Neural crest cell (in vitro differentiated cells): ENCODE measurements around the gene PPP1R12C. TPM values are rescaled to one million over a fixed set of nuclear protein-coding genes. Genes with fewer than 3 reads are reported as not detected.

Source experiments
- DNase-seq: peaks from one replicate; pipeline ENCODE4 v3.0.0; 2021; ENCODE audit warnings: low read depth, mixed read lengths, low spot score
- H3K27ac Mint-ChIP-seq: one replicate; pipeline ENCODE4 v1.8.0; 2021; ENCODE audit warnings: mild to moderate bottlenecking, mixed read lengths; ENCODE audit not compliant: unreplicated experiment
- H3K27me3 Mint-ChIP-seq: 2 replicates; pipeline ENCODE4 v1.8.0; 2021; ENCODE audit warnings: low read depth, mild to moderate bottlenecking, mixed read lengths
- H3K36me3 Mint-ChIP-seq: 2 replicates; pipeline ENCODE4 v1.8.0; 2021; ENCODE audit warnings: low read depth, mild to moderate bottlenecking, mixed read lengths
- H3K4me1 Mint-ChIP-seq: 2 replicates; pipeline ENCODE4 v1.8.0; 2021; ENCODE audit warnings: mixed read lengths
- H3K4me3 Mint-ChIP-seq: one replicate; pipeline ENCODE4 v1.8.0; 2021; ENCODE audit warnings: mild to moderate bottlenecking, mixed read lengths
- H3K9me3 Mint-ChIP-seq: 2 replicates; pipeline ENCODE4 v1.8.0; 2021; ENCODE audit warnings: mixed read lengths
- total RNA-seq: library from RNA; stranded (reverse); gene quantifications from 2 replicates; pipeline ENCODE4 v1.2.1, GENCODE V29; 2021
- TF ChIP-seq, protein P1 (sequence below): fragments of 200-600 bp; sonication (generic); conservative IDR thresholded peaks from 2 replicates; pipeline ENCODE4 v1.5.0; 2021; ENCODE audit warnings: antibody characterized with exemption, mild to moderate bottlenecking

The PPP1R12C gene
- total RNA-seq, 1 donor from 2014 or later = 108 TPM

DNA sequence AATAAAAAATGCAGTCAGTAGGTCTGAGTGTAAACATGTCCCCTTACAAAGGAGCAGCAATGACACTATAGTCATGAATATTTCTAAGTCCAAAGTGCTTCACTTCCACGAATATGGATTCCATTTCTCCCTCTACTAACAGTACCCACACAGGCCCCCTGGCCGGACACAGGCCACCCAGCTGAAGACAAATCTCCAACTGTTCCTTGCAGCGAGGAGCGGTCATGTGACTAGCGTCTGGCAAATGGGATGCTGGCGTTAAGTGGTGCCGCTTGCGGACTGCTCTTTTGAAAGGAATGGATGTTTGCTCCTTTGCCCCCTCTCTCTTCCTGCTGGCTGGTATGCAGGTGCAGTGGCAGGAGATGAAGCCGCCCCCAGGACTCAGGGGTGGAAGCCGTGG is 16.2 kb downstream of the PPP1R12C start:
- no peak for DNase-seq
- TF ChIP-seq, protein P1, sequence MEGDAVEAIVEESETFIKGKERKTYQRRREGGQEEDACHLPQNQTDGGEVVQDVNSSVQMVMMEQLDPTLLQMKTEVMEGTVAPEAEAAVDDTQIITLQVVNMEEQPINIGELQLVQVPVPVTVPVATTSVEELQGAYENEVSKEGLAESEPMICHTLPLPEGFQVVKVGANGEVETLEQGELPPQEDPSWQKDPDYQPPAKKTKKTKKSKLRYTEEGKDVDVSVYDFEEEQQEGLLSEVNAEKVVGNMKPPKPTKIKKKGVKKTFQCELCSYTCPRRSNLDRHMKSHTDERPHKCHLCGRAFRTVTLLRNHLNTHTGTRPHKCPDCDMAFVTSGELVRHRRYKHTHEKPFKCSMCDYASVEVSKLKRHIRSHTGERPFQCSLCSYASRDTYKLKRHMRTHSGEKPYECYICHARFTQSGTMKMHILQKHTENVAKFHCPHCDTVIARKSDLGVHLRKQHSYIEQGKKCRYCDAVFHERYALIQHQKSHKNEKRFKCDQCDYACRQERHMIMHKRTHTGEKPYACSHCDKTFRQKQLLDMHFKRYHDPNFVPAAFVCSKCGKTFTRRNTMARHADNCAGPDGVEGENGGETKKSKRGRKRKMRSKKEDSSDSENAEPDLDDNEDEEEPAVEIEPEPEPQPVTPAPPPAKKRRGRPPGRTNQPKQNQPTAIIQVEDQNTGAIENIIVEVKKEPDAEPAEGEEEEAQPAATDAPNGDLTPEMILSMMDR = no peak
- H3K9me3 Mint-ChIP-seq = no peaks in the 10 kb centered on the region

DNA sequence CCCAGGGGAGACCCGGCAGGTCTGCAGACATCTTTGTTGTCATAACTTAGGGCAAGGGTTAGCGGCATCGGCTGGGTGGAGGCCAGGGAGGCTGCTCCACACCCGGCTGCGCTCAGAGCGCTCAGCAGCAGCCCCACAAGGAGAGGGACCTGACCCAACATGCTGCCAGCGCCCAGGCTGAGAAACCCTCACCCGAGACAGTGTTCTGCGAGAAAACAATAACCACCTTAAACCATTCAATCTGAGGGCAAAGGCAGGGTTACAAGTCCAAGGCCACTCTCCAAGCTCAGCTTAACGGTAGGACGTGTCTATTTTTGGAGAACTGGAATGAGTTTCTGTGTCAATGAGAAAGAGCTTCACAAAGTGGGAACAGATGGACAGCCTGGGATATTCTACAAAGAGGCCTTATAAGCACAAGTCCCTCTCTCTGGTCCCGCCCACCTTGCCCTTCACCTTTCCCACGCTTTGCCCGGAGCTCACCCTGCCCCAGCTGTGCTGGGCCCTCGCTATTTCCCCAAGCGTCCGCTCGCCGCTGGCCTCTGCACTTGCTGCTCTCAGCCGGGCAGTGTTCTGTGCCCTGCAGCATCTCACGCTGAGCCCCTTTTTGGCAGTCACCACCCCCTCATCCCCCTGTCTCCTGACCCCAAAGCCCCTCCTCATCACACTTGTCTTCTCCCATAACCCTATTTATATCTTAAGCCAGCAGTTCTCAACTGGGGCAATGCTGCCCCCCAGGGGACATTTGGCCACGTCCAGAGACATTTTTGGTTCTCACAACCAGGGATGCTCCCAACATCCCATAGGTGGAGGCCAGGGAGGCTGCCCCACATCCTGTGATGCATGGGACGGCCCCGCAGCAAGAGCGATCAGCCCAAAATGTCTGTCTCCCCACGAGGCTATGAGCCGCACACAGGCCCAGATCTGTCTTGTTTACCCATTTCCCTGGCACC is 17.6 kb downstream of the PPP1R12C start:
- no peaks in the 10 kb centered on the region for H3K9me3 Mint-ChIP-seq
- no peaks in the 10 kb centered on the region for H3K27me3 Mint-ChIP-seq
- TF ChIP-seq, protein P1 = peak; percentile 31

More for the DNA sequence above, 16.2 kb downstream of the PPP1R12C start:
- Mint-ChIP-seq H3K4me3 (no peak overlapping the region), H3K27me3 (no peaks in the 10 kb centered on the region), H3K4me1 (peaks cover 10% of the 10 kb centered on the region), H3K27ac (no peak overlapping the region), H3K36me3 (peaks cover 15% of the 10 kb centered on the region)

DNA sequence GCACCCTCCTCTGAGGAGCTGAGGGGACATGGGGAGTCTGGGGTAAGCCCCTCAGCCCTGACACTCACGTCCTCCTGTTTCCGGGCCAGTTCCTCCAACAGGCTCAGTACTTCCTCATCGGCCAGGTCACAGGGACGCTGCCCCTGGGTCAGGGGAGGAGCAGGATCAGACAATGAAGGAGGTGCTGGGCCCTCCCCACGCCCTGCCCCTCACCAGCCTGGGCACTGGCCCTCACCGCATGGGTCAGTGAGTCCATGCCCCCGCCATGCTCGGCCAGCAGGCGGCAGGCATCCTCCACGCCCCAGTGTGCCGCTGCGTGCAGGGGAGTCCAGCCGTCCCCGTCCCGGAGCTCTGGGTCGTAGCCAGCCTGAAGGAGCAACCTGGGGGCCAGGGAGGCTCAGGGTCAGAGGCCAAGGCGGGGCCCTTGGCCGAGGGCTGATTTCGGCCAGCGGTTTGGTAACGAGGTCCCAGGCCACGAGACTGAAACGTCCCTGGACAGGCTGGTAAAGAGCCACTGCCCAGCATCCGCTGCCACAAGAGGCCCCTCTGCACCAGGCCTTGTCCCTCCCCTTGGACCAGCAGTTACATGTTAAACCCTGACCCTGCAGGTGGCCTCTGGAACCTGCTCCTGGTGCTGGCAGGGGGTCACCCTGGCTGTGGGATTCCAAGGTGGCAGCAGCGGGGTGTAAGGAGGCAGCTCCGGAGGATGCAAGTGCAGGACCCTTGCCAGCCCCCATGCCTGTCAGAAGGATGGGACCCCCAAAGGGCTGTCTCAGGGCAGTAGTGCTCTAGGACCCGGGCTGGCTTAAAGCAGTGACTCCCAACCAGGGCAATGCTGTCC is 18.5 kb downstream of the PPP1R12C start:
- no peak overlapping the region for H3K4me3 Mint-ChIP-seq

More for the DNA sequence above, 17.6 kb downstream of the PPP1R12C start:
- Mint-ChIP-seq H3K4me1 (peaks cover 10% of the 10 kb centered on the region), H3K4me3 (peak overlapping the region; percentile 39), H3K36me3 (peaks cover 11% of the 10 kb centered on the region), H3K27ac (no peak overlapping the region)
- DNase-seq = no peak

DNA sequence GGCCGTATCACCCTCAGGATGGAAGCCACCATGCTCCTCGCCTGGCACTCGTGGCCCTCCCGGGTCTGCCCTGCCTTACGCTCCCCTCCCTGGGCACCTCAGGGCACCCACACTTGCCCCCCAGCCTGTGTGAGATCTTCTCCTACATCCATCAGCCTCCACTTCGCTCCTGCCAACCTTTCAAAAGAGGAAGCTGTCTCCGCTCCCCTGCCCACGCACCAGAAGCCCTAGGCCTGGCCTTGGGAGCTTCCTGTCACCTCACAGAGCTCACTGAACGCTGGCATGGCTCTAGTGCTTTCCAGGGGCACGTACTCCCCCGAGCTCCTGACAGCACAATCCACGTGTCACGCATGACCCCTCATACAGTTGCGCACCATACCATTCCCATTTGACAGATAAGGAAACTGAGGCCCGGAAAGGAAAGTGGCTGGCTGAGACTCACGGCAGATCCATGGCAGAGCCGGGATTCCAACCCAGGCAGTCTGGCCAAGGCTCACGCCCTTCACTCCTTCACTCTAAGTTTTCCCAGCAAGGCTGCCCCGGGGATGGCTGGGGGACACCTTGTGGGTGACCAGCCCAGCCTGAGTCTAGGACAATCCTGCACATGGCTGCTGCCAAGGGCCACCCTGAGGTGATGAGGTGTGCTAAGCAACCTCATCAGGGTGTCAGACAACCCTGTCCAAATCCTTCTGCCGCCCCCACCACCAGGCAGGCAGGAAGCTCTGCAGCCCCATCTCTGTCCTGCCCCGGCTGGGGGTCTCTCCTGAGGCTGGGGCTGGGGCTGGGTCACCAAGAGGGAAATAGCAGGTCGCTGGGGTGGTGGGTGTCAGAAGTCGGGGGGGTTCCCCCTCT is 19.3 kb downstream of the PPP1R12C start:
- Mint-ChIP-seq H3K4me1 (peaks cover 10% of the 10 kb centered on the region), H3K4me3 (no peak overlapping the region), H3K27ac (no peak overlapping the region), H3K9me3 (no peaks in the 10 kb centered on the region), H3K27me3 (no peaks in the 10 kb centered on the region), H3K36me3 (peaks cover 9% of the 10 kb centered on the region)
- TF ChIP-seq, protein P1 = no peak
- no peak for DNase-seq

More for the DNA sequence above, 18.5 kb downstream of the PPP1R12C start:
- no peaks in the 10 kb centered on the region for H3K9me3 Mint-ChIP-seq
- no peaks in the 10 kb centered on the region for H3K27me3 Mint-ChIP-seq
- H3K27ac Mint-ChIP-seq = no peak overlapping the region
- H3K4me1 Mint-ChIP-seq = peaks cover 10% of the 10 kb centered on the region
- TF ChIP-seq, protein P1 = no peak
- no peak for DNase-seq
- H3K36me3 Mint-ChIP-seq = peaks cover 11% of the 10 kb centered on the region
